ENCODE measurements around the gene ABHD3.
"Not testable (repeated sequence)": the region's sequence is repeated elsewhere in the genome, so short reads cannot be mapped to it uniquely, and the experiment has no call there.

ABHD3 gene

GRCh38 chr18:21656402-21656801 lies 48.2 kb downstream of the ABHD3 start:
- H3K27ac ChIP-seq, result no peak overlapping the region
- H3K36me3 ChIP-seq, result peaks cover 30% of the 10 kb centered on the region; the same call in 1 of the 2 replicates

GRCh38 chr18:21653361-21653760 lies 51.2 kb downstream of the ABHD3 start:
- Histone ChIP-seq H3K9ac (no peak overlapping the region), H3K36me3 (peaks cover 24% of the 10 kb centered on the region; the same call in 1 of the 2 replicates), H3K4me1 (no peaks in the 10 kb centered on the region), H4K20me1 (no peaks in the 10 kb centered on the region), H3K27me3 (no peaks in the 10 kb centered on the region), H3K4me2 (no peak overlapping the region), H3K4me3 (no peak overlapping the region), H3K27ac (no peak overlapping the region), H3K9me3 (no peaks in the 10 kb centered on the region)
- no peak for TF ChIP-seq Cebpa-rat (IDR thresholded peaks at IDR 0.05)

More at GRCh38 chr18:21656402-21656801, 48.2 kb downstream of the ABHD3 start:
- Histone ChIP-seq H3K4me1 (no peaks in the 10 kb centered on the region), H3K4me3 (no peak overlapping the region), H3K4me2 (no peak overlapping the region), H3K27me3 (no peaks in the 10 kb centered on the region), H3K9ac (no peak overlapping the region), H3K9me3 (no peaks in the 10 kb centered on the region), H4K20me1 (no peaks in the 10 kb centered on the region)
- no peak for TF ChIP-seq Cebpa-rat (IDR thresholded peaks at IDR 0.05)

GRCh38 chr18:21652073-21652472 lies 52.5 kb downstream of the ABHD3 start:
- Histone ChIP-seq H3K9me3 (no peaks in the 10 kb centered on the region), H3K36me3 (peaks cover 24% of the 10 kb centered on the region; the same call in 1 of the 2 replicates), H3K4me1 (no peaks in the 10 kb centered on the region), H3K4me3 (no peak overlapping the region), H3K4me2 (no peak overlapping the region), H3K27ac (no peak overlapping the region), H3K9ac (no peak overlapping the region), H4K20me1 (no peaks in the 10 kb centered on the region), H3K27me3 (no peaks in the 10 kb centered on the region)
- TF ChIP-seq Cebpa-rat (IDR thresholded peaks at IDR 0.05), result no peak

- Histone ChIP-seq H3K27me3 (no peaks in the 10 kb centered on the region), H3K27ac (no peak overlapping the region), H3K9me3 (no peaks in the 10 kb centered on the region), H3K4me3 (no peak overlapping the region), H3K36me3 (peaks cover 16% of the 10 kb centered on the region; the same call in 1 of the 2 replicates), H3K4me1 (no peaks in the 10 kb centered on the region), H3K4me2 (no peak overlapping the region), H4K20me1 (no peaks in the 10 kb centered on the region), H3K9ac (no peak overlapping the region)
- TF ChIP-seq Cebpa-rat (IDR thresholded peaks at IDR 0.05), result no peak
Observed at GRCh38 chr18:21650311-21650710, 54.3 kb downstream of the ABHD3 start.

- H3K27ac ChIP-seq, H3K4me1 ChIP-seq, H3K4me3 ChIP-seq, H3K27me3 ChIP-seq, H3K9ac ChIP-seq, H3K4me2 ChIP-seq, H3K9me3 ChIP-seq, H4K20me1 ChIP-seq: not testable (repeated sequence)
- H3K36me3 ChIP-seq, result peaks cover 19% of the 10 kb centered on the region; the same call in 1 of the 2 replicates
Observed at GRCh38 chr18:21640375-21640774, 64.2 kb downstream of the ABHD3 start.

GRCh38 chr18:21638822-21639221 lies 65.8 kb downstream of the ABHD3 start:
- no peak overlapping the region for H3K4me2 ChIP-seq
- no peak overlapping the region for H3K9ac ChIP-seq
- H3K27me3 ChIP-seq, result no peaks in the 10 kb centered on the region
- no peak overlapping the region for H3K4me3 ChIP-seq
- no peaks in the 10 kb centered on the region for H3K9me3 ChIP-seq
- no peak overlapping the region for H3K27ac ChIP-seq
- TF ChIP-seq Cebpa-rat (IDR thresholded peaks at IDR 0.05), result no peak
- no peaks in the 10 kb centered on the region; the same call in 1 of the 2 replicates for H4K20me1 ChIP-seq
- H3K36me3 ChIP-seq, result peaks cover 32% of the 10 kb centered on the region
- no peaks in the 10 kb centered on the region for H3K4me1 ChIP-seq

GRCh38 chr18:21636769-21637168 lies 67.8 kb downstream of the ABHD3 start:
- Histone ChIP-seq H3K27me3 (no peaks in the 10 kb centered on the region), H3K4me1 (no peaks in the 10 kb centered on the region), H3K27ac (no peak overlapping the region), H3K9ac (no peak overlapping the region), H4K20me1 (peaks cover 12% of the 10 kb centered on the region), H3K4me3 (no peak overlapping the region), H3K4me2 (no peak overlapping the region), H3K36me3 (peaks cover 46% of the 10 kb centered on the region), H3K9me3 (no peaks in the 10 kb centered on the region)
- TF ChIP-seq Cebpa-rat (IDR thresholded peaks at IDR 0.05), result no peak

GRCh38 chr18:21634588-21635199 lies 69.9 kb downstream of the ABHD3 start:
- peaks cover 25% of the 10 kb centered on the region for H4K20me1 ChIP-seq
- peaks cover 64% of the 10 kb centered on the region for H3K36me3 ChIP-seq
- no peaks in the 10 kb centered on the region for H3K9me3 ChIP-seq
- H3K9ac ChIP-seq, result no peak overlapping the region
- no peaks in the 10 kb centered on the region for H3K4me1 ChIP-seq
- H3K4me2 ChIP-seq, result no peak overlapping the region
- no peak overlapping the region for H3K4me3 ChIP-seq
- no peaks in the 10 kb centered on the region for H3K27me3 ChIP-seq
- no peak overlapping the region for H3K27ac ChIP-seq
- TF ChIP-seq Cebpa-rat (IDR thresholded peaks at IDR 0.05), result no peak

GRCh38 chr18:21632393-21632792 lies 72.2 kb downstream of the ABHD3 start:
- H4K20me1 ChIP-seq, result peaks cover 48% of the 10 kb centered on the region
- no peak overlapping the region for H3K4me3 ChIP-seq
- H3K4me2 ChIP-seq, result no peak overlapping the region
- H3K9me3 ChIP-seq, result no peaks in the 10 kb centered on the region
- H3K27me3 ChIP-seq, result no peaks in the 10 kb centered on the region
- peaks cover 86% of the 10 kb centered on the region for H3K36me3 ChIP-seq
- no peak for TF ChIP-seq Cebpa-rat (IDR thresholded peaks at IDR 0.05)
- no peak overlapping the region for H3K9ac ChIP-seq
- peaks cover 13% of the 10 kb centered on the region; the same call in 1 of the 2 replicates for H3K4me1 ChIP-seq
- no peak overlapping the region for H3K27ac ChIP-seq

GRCh38 chr18:21629089-21629832 lies 75.3 kb downstream of the ABHD3 start:
- peaks cover 94% of the 10 kb centered on the region for H3K36me3 ChIP-seq
- no peak overlapping the region for H3K4me3 ChIP-seq
- H3K9ac ChIP-seq, result no peak overlapping the region
- H3K4me1 ChIP-seq, result peaks cover 13% of the 10 kb centered on the region; the same call in 1 of the 2 replicates
- H3K4me2 ChIP-seq, result 0 out of 2 replicates have a peak overlapping the region, but pooled peaks have one; percentile 3
- no peak for TF ChIP-seq Cebpa-rat (IDR thresholded peaks at IDR 0.05)
- no peak overlapping the region for H3K27ac ChIP-seq
- H4K20me1 ChIP-seq, result peaks cover 79% of the 10 kb centered on the region
- no peaks in the 10 kb centered on the region for H3K9me3 ChIP-seq
- no peaks in the 10 kb centered on the region for H3K27me3 ChIP-seq

GRCh38 chr18:21621640-21622039 lies 82.9 kb downstream of the ABHD3 start:
- not testable (repeated sequence) for H3K4me3 ChIP-seq, H3K4me1 ChIP-seq, H3K9ac ChIP-seq, H3K4me2 ChIP-seq, H3K27me3 ChIP-seq, H3K27ac ChIP-seq, H3K9me3 ChIP-seq
- Histone ChIP-seq H4K20me1 (peaks cover 100% of the 10 kb centered on the region), H3K36me3 (peaks cover 92% of the 10 kb centered on the region)

Measured in BLaER1 (cell line).